ENCODE measurements around the gene C2CD4C. TPM values are rescaled to one million over a fixed set of nuclear protein-coding genes. Genes with fewer than 3 reads are reported as not detected.
"Not testable (repeated sequence)": the region's sequence is repeated elsewhere in the genome, so short reads cannot be mapped to it uniquely, and the experiment has no call there.

The C2CD4C gene, protein sequence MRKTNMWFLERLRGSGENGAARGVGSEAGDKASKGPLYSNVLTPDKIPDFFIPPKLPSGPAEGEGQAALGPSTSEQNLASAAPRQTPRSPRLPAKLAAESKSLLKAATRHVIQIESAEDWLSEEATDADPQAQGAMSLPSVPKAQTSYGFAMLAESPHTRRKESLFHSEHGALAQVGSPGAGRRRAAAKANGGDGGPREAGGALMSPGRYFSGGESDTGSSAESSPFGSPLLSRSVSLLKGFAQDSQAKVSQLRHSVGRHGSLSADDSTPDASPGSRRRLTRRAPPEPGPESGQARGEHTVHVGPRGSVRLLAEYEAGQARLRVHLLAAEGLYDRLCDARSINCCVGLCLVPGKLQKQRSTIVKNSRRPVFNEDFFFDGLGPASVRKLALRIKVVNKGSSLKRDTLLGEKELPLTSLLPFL
- under 1 TPM; 0.13 to 0.40 TPM for total RNA-seq

DNA sequence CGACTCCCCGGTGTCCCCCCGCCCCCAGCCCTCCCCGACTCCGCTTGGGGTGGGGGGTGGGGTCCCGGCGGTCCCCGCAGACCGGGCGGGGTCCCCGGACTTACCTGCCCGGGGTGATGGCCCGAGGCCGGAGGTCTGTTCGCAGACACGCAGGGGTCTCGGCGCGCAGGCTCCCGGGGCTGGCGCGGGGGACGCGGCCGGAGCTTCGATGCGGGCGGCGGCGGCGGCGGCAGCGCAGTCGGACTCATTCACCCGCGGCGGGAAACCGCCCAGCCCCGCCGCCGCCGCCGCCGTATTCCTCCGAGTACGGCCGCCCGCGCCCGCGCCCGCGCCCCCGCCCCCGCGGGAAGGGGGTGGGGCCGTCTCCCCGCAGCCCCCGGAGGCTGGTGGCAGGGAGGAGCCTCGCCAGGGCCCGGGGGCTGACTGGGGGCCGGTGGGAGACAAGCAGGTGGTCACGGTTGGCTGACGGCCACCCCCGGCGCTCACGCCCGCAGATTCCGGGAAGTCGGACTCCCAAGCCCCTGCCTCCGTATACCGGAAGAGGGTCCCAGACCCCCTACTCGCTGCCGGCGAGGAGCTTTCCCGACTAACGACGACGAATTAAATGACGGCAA, at the start of gene C2CD4C:
Gene C2CD4C (minus strand): TSS at position 246 of the 614 bp plus-strand sequence. CDS start 786 bp downstream, outside the sequence.
- Mint-ChIP-seq H3K9me3 (no peaks in the 10 kb centered on the region), H3K4me1 (peaks cover 5% of the 10 kb centered on the region), H3K27me3 (peaks cover 6% of the 10 kb centered on the region), H3K4me3 (peak within 1 kb of the TSS; percentile 58), H3K27ac (no peak within 1 kb of the TSS), H3K36me3 (ENCODE audit: low read depth) (no peaks in the 10 kb centered on the region)
- ATAC-seq (replicated peaks), result no peak

DNA sequence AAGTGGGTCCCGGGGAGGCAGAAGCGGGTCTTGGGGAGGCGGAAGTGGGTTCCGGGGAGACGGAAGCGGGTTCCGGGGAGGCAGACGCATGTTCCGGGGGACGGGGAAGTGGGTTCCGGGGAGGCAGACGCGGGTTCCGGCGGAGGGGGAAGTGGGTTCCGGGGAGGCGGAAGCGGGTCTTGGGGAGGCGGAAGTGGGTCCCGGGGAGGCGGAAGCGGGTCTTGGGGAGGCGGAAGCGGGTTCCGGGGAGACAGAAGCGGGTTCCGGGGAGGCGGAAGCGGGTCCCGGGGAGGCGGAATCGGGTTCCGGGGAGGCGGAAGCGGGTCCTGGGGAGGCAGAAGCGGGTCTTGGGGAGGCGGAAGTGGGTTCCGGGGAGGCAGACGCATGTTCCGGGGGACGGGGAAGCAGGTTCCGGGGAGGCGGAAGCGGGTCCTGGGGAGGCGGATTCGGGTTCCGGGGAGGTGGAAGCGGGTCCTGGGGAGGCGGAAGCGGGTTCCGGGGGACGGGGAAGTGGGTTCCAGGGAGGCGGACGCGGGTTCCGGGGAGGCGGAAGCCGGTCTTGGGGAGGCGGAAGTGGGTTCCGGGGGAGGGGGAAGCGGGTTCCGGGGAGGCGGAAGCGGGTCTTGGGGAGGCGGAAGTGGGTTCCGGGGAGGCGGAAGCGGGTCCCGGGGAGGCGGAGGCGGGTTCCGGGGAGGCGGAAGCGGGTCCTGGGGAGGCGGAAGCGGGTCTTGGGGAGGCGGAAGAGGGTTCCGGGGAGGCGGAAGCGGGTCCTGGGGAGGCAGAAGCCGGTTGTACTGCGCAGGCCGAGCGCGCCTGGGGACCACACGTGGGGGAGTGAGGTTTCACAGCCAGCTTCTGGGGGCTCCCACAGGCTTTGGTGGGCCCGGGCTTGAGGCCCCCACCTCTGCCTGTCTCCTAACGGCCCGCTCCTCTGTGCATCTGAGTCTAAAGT, 49.4 kb upstream of the C2CD4C start:
- no peak for ATAC-seq (replicated peaks)
- H3K27ac Mint-ChIP-seq, result no peak overlapping the region
- no peaks in the 10 kb centered on the region for H3K36me3 Mint-ChIP-seq (ENCODE audit: low read depth)
- no peak overlapping the region for H3K4me3 Mint-ChIP-seq
- H3K27me3 Mint-ChIP-seq, result peaks cover 4% of the 10 kb centered on the region
- no peaks in the 10 kb centered on the region for H3K9me3 Mint-ChIP-seq
- H3K4me1 Mint-ChIP-seq, result no peaks in the 10 kb centered on the region

DNA sequence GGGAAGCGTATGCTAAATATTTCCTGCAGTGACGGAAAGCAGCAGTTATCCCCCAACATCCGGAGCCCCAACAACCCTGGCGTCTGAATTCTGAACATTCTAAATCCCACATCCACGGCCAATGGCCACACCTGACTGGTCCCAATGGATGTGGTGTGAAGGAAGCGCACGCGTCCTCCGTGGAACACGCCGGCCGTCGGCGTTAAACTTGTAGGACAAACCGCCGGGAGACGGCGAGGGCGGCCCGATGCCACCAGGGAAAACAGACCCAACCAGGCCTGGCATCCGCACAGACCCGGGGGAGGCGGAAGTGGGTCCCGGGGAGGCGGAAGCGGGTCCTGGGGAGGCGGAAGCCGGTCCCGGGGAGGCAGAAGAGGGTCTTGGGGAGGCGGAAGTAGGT, 48.7 kb upstream of the C2CD4C start:
- Mint-ChIP-seq H3K27me3 (peaks cover 4% of the 10 kb centered on the region), H3K4me3 (no peak overlapping the region), H3K4me1 (no peaks in the 10 kb centered on the region), H3K9me3 (no peaks in the 10 kb centered on the region), H3K36me3 (ENCODE audit: low read depth) (no peaks in the 10 kb centered on the region), H3K27ac (no peak overlapping the region)
- ATAC-seq (replicated peaks), result no peak

DNA sequence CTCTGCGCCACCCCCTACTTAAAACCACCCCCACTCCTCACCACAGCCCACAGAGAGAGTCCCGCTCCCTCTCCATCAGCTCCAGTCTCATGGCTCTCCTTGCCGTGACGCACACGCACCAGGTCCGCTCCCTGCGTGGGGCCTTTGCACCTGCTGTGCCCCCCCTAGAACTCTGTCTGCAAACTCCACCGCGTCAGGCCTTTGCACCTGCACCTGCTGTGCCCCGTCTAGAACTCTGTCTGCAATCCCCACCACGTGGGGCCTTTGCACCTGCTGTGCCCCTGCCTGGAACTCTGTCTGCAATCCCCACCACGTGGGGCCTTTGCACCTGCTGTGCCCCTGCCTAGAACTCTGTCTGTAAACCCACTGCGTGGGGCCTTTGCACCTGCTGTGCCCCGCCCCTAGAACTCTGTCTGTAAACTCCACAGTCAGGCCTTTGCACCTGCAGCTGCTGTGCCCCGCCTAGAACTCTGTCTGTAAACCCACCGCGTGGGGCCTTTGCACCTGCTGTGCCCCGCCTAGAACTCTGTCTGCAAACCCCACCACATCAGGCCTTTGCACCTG, 47.7 kb upstream of the C2CD4C start:
- no peak for ATAC-seq (replicated peaks)
- Mint-ChIP-seq H3K4me3 (no peak overlapping the region), H3K27me3 (peaks cover 4% of the 10 kb centered on the region), H3K4me1 (no peaks in the 10 kb centered on the region), H3K36me3 (ENCODE audit: low read depth) (no peaks in the 10 kb centered on the region), H3K27ac (no peak overlapping the region), H3K9me3 (no peaks in the 10 kb centered on the region)

DNA sequence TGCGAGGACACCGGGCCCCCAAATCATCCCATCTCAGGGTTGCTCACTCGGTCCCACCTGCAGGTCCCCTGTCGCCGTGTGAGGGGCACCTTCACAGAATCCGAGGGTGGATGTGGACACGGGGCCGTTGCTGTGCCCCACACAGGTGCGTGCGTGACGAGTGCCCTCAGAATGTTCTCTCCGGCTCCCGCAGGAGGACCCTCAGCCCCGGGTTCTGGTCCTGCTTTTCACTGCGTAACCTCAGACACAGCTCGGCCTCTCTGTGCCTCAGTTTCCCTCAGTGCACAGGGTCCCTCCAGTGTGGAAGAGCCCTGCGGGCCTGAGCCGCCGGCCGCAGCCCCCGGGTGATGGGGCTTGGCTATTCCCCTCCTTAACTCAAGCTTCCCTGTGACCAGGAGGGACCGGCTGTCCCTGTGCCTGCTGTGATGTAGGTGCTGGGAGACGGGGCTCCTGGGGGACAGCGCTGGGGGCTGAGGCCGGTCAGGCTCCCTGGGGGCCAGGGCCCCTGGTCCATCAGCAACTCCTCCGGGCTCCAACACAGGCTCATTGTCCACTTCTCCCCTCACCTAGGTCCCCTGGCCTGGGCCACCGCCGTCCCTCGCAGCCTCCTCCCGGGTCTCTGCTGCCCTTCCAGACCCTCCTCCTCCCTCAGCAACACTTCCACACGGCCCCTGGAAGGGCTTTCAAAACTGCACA, 47.1 kb upstream of the C2CD4C start:
- no peak overlapping the region for H3K4me3 Mint-ChIP-seq

DNA sequence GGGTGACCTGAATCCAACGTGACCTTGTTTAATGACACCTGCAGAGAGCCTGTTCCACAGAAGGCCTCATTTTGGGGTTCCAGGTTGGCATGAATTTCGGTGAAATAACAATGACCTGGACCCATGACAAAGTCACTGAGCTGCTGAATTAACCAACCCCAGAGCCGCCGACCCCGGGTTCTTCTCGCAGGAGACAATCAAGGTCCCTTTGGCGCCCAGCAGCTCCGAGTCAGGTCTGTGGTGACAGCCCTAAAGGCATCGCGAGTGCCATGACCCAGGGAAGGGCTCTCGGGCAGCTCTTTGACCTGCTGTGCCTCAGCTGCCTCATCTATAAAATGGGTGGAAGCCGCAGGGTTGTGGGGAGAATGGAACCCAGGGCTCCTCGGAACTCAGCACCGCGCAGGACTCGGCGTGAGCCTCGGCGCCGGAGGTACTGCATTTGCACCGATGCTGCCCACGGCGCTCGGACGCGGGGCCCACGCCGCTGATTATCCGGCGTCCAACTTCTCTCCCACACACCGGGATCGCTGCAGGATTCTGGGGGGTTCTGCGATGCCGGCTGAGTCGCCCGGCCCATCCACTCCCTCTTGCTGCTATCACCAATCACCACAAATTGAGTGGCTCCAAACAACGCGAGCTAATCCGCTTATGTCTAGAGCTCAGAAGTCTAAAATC, 46.2 kb upstream of the C2CD4C start:
- Mint-ChIP-seq H3K27ac (no peak overlapping the region), H3K4me3 (no peak overlapping the region), H3K4me1 (no peaks in the 10 kb centered on the region), H3K9me3 (no peaks in the 10 kb centered on the region), H3K36me3 (ENCODE audit: low read depth) (no peaks in the 10 kb centered on the region), H3K27me3 (peaks cover 4% of the 10 kb centered on the region)
- ATAC-seq (replicated peaks), result no peak

More for the DNA sequence above, 47.1 kb upstream of the C2CD4C start:
- no peaks in the 10 kb centered on the region for H3K36me3 Mint-ChIP-seq (ENCODE audit: low read depth)
- no peaks in the 10 kb centered on the region for H3K9me3 Mint-ChIP-seq
- ATAC-seq (replicated peaks), result no peak
- H3K27me3 Mint-ChIP-seq, result peaks cover 4% of the 10 kb centered on the region
- H3K4me1 Mint-ChIP-seq, result no peaks in the 10 kb centered on the region
- no peak overlapping the region for H3K27ac Mint-ChIP-seq

DNA sequence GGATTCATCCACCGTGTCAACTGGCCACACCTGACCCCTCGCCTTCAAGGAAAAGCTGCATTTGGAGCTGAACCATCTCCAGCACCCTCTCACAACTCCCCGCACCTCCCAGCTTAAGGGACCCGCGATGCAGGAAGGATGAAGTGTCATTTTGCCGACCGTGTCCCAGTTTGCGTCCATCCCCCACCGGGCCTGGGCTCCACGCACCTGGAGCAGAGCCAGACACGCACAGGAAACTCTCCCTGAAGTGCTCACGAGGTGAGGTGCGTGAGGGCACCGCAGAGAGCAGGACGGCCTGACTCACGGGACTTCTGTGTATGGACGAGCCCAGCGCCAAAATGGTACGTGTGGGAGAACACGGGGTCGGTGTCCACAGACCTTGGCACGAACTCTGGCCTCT, 44.7 kb upstream of the C2CD4C start:
- Mint-ChIP-seq H3K27me3 (peaks cover 4% of the 10 kb centered on the region), H3K9me3 (no peaks in the 10 kb centered on the region), H3K4me3 (no peak overlapping the region), H3K27ac (no peak overlapping the region), H3K36me3 (ENCODE audit: low read depth) (no peaks in the 10 kb centered on the region), H3K4me1 (no peaks in the 10 kb centered on the region)
- ATAC-seq (replicated peaks), result no peak

DNA sequence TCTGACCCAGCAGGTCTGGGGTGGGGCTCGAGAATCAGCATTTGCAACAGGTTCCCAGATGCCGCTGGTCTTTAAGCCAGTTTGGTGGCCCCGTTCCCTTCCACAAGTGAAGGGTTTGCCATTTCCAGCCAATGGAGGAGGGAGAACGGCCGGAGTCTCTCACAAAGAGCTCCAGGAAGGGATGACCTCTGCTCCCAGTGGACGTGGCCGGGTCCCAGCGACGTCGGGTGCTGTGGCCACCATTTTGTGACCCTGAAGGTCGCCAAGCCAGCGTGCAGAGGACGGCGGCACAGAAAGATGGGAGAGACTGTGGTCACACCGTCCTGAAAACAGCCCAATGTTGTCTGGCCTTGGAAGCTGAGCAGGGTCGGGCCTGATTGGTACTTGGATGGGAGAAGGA, 43.9 kb upstream of the C2CD4C start:
- H3K27me3 Mint-ChIP-seq, result peaks cover 4% of the 10 kb centered on the region
- H3K36me3 Mint-ChIP-seq (ENCODE audit: low read depth), result no peaks in the 10 kb centered on the region
- H3K9me3 Mint-ChIP-seq, result no peaks in the 10 kb centered on the region
- no peak for ATAC-seq (replicated peaks)
- no peak overlapping the region for H3K4me3 Mint-ChIP-seq
- no peak overlapping the region for H3K27ac Mint-ChIP-seq
- H3K4me1 Mint-ChIP-seq, result no peaks in the 10 kb centered on the region

DNA sequence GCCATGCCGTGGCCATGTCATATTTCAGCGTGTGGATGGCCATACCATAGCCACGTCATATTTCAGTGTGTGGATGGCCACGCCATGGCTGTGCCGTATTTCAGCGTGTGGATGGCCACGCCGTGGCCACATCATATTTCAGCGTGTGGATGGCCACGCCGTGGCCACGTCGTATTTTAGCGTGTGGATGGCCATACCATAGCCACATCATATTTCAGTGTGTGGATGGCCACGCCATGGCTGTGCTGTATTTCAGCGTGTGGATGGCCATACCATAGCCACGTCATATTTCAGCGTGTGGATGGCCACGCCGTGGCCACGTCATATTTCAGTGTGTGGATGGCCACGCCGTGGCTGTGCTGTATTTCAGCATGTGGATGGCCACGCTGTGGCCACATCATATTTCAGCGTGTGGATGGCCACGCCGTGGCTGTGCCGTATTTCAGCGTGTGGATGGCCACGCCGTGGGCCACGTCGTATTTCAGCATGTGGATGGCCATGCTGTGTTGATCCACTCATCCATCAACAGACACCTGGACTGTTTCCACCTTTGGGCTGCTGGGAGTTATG, 42.0 kb upstream of the C2CD4C start:
- not testable (repeated sequence) for ATAC-seq (replicated peaks); H3K27me3 Mint-ChIP-seq; H3K4me3 Mint-ChIP-seq; H3K4me1 Mint-ChIP-seq; H3K36me3 Mint-ChIP-seq (ENCODE audit: low read depth); H3K27ac Mint-ChIP-seq; H3K9me3 Mint-ChIP-seq

DNA sequence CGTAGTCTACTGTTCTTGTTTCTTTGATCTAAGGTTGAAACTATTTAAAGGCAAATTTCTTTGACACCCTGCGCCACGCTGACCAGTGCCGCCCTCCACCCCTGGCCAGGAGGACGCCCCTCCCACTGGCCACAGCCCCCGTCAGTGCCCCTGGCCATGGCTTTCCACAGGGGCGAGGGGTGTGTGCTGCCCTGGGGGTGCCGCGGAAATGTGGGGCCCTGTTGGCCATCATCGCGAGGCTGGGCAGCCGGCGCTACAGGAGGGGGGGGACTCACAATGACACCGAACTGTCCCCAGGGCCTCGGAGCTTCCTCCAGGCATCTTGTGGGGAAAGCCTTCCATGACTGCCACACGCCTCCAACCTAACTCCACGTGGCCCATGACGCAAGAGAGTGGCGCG, 41.0 kb upstream of the C2CD4C start:
- no peaks in the 10 kb centered on the region for H3K4me1 Mint-ChIP-seq
- H3K27ac Mint-ChIP-seq, result no peak overlapping the region
- H3K9me3 Mint-ChIP-seq, result no peaks in the 10 kb centered on the region
- H3K27me3 Mint-ChIP-seq, result no peaks in the 10 kb centered on the region
- ATAC-seq (replicated peaks), result no peak
- H3K36me3 Mint-ChIP-seq (ENCODE audit: low read depth), result no peaks in the 10 kb centered on the region
- no peak overlapping the region for H3K4me3 Mint-ChIP-seq

DNA sequence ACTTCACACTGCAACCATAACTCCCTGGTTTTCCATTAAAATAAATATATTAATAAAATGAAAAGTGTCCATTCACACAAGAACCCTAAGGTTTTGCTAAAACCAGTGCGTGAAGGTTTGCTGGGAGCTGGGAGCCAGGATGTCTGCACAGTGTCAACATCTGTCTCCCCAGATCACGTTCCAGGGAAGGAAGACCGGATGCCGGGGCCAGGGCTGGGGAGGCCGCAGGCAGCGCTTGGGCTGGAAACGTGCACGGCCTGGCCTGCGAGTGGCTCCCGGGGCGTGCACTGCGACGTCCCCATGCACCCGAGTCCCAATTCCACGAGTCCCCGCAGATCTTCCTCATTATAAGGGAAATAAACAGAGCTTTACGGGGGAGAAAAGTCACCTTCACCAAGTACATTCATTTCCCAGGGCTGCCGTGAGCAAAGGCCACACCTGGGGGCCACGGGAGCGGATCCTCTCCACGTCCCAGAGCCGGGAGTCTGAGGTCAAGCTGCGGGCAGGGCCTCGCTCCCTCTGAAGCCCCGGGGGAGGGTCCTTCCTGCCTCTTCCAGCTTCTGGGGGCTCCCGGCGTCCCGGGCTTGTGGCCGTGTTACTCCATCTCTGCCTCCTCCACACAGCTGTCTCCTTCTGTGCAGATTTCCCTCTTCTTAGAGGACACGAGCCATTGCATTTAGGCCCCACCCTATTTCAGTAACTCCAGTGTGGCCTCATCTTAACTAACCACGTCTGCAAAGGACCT, 39.0 kb upstream of the C2CD4C start:
- Mint-ChIP-seq H3K4me3 (no peak overlapping the region), H3K27me3 (no peaks in the 10 kb centered on the region), H3K9me3 (no peaks in the 10 kb centered on the region), H3K36me3 (ENCODE audit: low read depth) (no peaks in the 10 kb centered on the region), H3K27ac (no peak overlapping the region), H3K4me1 (no peaks in the 10 kb centered on the region)
- no peak for ATAC-seq (replicated peaks)

DNA sequence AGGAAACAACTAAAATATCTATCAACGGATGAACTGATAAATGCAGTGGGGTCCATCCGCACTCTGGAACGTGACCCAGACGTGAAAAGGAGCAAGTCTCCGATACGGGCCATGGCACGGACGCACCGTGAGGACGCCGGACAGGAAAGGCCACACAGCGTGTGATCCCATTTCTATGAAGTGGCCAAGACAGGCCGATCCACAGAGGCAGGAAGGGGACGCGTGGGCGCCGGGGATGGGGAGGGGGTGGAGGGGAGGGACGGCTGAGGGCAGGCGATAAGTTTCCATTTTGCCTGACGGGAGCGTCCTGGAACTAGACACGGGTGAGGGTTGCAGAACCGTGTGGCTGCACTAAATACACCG, 38.1 kb upstream of the C2CD4C start:
- peaks cover 1% of the 10 kb centered on the region for H3K4me1 Mint-ChIP-seq
- no peak overlapping the region for H3K27ac Mint-ChIP-seq

More for the DNA sequence above, 38.1 kb upstream of the C2CD4C start:
- Mint-ChIP-seq H3K9me3 (peaks cover under 1% of the 10 kb centered on the region), H3K36me3 (ENCODE audit: low read depth) (no peaks in the 10 kb centered on the region), H3K4me3 (no peak overlapping the region), H3K27me3 (peaks cover 2% of the 10 kb centered on the region)
- no peak for ATAC-seq (replicated peaks)
